Activated T-cell treated with anti-CD3 and anti-CD28 coated beads, Interleukin-2, amount 50 U/mL, for 72 hours (primary cell): ENCODE results near the gene SYNGR3. TPM values are rescaled to one million over a fixed set of nuclear protein-coding genes. Genes with fewer than 3 reads are reported as not detected.

ENCODE experiments used
- ATAC-seq, 2 donors: fragments of 150-1000 bp; cut with Tn5 transposase; replicated peaks in 1 of 2; 2 replicates each; pipeline ENCODE4 v1.10.0; 2021; ENCODE audit warnings: moderate library complexity in 2 of 2, mild to moderate bottlenecking in 1 of 2
- DNase-seq, 2 donors: peaks; one replicate each; pipeline ENCODE4 v3.0.0; 2021 to 2022; ENCODE audit warnings: mixed read lengths in 1 of 2
- H3K27ac Mint-ChIP-seq: one replicate; pipeline ENCODE4 v1.8.0; 2022; ENCODE audit warnings: mild to moderate bottlenecking, moderate library complexity, mixed read lengths
- H3K27me3 Mint-ChIP-seq: one replicate; pipeline ENCODE4 v1.8.0; 2022; ENCODE audit warnings: low read depth, mixed read lengths
- H3K36me3 Mint-ChIP-seq, 2 donors: one replicate each; pipeline ENCODE4 v1.8.0; 2022; ENCODE audit warnings: mixed read lengths in 2 of 2, mild to moderate bottlenecking in 1 of 2; ENCODE audit not compliant: insufficient read depth in 2 of 2
- H3K4me1 Mint-ChIP-seq: one replicate; pipeline ENCODE4 v1.8.0; 2022; ENCODE audit warnings: low read depth, mixed read lengths
- H3K4me3 Mint-ChIP-seq, 2 donors: one replicate each; pipeline ENCODE4 v1.8.0; 2022; ENCODE audit warnings: mild to moderate bottlenecking in 2 of 2, mixed read lengths in 2 of 2, moderate library complexity in 2 of 2
- H3K9me3 Mint-ChIP-seq, 2 donors: one replicate each; pipeline ENCODE4 v1.8.0; 2022; ENCODE audit warnings: mixed read lengths in 2 of 2
- total RNA-seq, 2 donors: library from RNA; stranded (reverse); gene quantifications; one replicate each; pipeline ENCODE4 v1.2.3, GENCODE V29; 2022

The SYNGR3 gene
- total RNA-seq, 2 donors from 2014 or later = 38.6 to 50.9 TPM

GRCh38 chr16:1998852-1999801 lies 9.4 kb downstream of the SYNGR3 start:
- DNase-seq = no peak
- no peaks in the 10 kb centered on the region for H3K9me3 Mint-ChIP-seq
- no peak overlapping the region for H3K4me3 Mint-ChIP-seq
- no peak for ATAC-seq
- H3K27ac Mint-ChIP-seq = no peak overlapping the region
- H3K36me3 Mint-ChIP-seq = peaks cover 2 to 9% of the 10 kb centered on the region in 2 donors
- H3K4me1 Mint-ChIP-seq = peaks cover 14% of the 10 kb centered on the region
- H3K27me3 Mint-ChIP-seq = no peaks in the 10 kb centered on the region

- ATAC-seq = no peak
- no peak for DNase-seq
- no peak overlapping the region for H3K27ac Mint-ChIP-seq
- no peak overlapping the region for H3K4me3 Mint-ChIP-seq
- H3K27me3 Mint-ChIP-seq = no peaks in the 10 kb centered on the region
- H3K4me1 Mint-ChIP-seq = peaks cover 14% of the 10 kb centered on the region
- peaks cover 2 to 9% of the 10 kb centered on the region in 2 donors for H3K36me3 Mint-ChIP-seq
- no peaks in the 10 kb centered on the region for H3K9me3 Mint-ChIP-seq
Measured at GRCh38 chr16:1999866-2000514, 10.2 kb downstream of the SYNGR3 start.

- no peak overlapping the region for H3K27ac Mint-ChIP-seq
- H3K27me3 Mint-ChIP-seq = no peaks in the 10 kb centered on the region
- DNase-seq = no peak
- H3K36me3 Mint-ChIP-seq = peaks cover 2 to 7% of the 10 kb centered on the region in 2 donors
- no peak overlapping the region for H3K4me3 Mint-ChIP-seq
- no peaks in the 10 kb centered on the region for H3K9me3 Mint-ChIP-seq
- ATAC-seq = no peak
- peaks cover 20% of the 10 kb centered on the region for H3K4me1 Mint-ChIP-seq
Measured at GRCh38 chr16:2001035-2001434, 11.3 kb downstream of the SYNGR3 start.

- no peaks in the 10 kb centered on the region for H3K27me3 Mint-ChIP-seq
- H3K27ac Mint-ChIP-seq = no peak overlapping the region
- no peak for DNase-seq
- H3K9me3 Mint-ChIP-seq = no peaks in the 10 kb centered on the region
- H3K4me1 Mint-ChIP-seq = peaks cover 19% of the 10 kb centered on the region
- no peak overlapping the region for H3K4me3 Mint-ChIP-seq
- H3K36me3 Mint-ChIP-seq = peaks cover 2 to 7% of the 10 kb centered on the region in 2 donors
- ATAC-seq = no peak
Measured at GRCh38 chr16:2001456-2002355, 11.9 kb downstream of the SYNGR3 start.

GRCh38 chr16:2002406-2003230 lies 12.8 kb downstream of the SYNGR3 start:
- no peaks in the 10 kb centered on the region for H3K9me3 Mint-ChIP-seq
- H3K36me3 Mint-ChIP-seq = peaks cover 2 to 9% of the 10 kb centered on the region in 2 donors
- no peak overlapping the region for H3K4me3 Mint-ChIP-seq
- DNase-seq (no peak), ATAC-seq (no peak)
- H3K4me1 Mint-ChIP-seq = peaks cover 26% of the 10 kb centered on the region
- no peaks in the 10 kb centered on the region for H3K27me3 Mint-ChIP-seq
- no peak overlapping the region for H3K27ac Mint-ChIP-seq

- H3K4me3 Mint-ChIP-seq = no peak overlapping the region
- H3K27me3 Mint-ChIP-seq = no peaks in the 10 kb centered on the region
- peaks cover 5 to 12% of the 10 kb centered on the region in 2 donors for H3K36me3 Mint-ChIP-seq
- no peak for DNase-seq
- H3K4me1 Mint-ChIP-seq = peaks cover 33% of the 10 kb centered on the region
- ATAC-seq = no peak
- H3K9me3 Mint-ChIP-seq = no peaks in the 10 kb centered on the region
- H3K27ac Mint-ChIP-seq = no peak overlapping the region
Measured at GRCh38 chr16:2003231-2003826, 13.6 kb downstream of the SYNGR3 start.

- Mint-ChIP-seq H3K4me1 (peaks cover 39% of the 10 kb centered on the region), H3K27ac (no peak overlapping the region)
Measured at GRCh38 chr16:2003827-2004641, 14.3 kb downstream of the SYNGR3 start.

GRCh38 chr16:2004795-2005517 lies 15.2 kb downstream of the SYNGR3 start:
- Mint-ChIP-seq H3K36me3 (peaks cover 7 to 13% of the 10 kb centered on the region in 2 donors), H3K9me3 (no peaks in the 10 kb centered on the region), H3K4me1 (peaks cover 39% of the 10 kb centered on the region), H3K27ac (no peak overlapping the region), H3K27me3 (no peaks in the 10 kb centered on the region), H3K4me3 (peak overlapping the region in 1 of 2 donors; percentile 15)
- DNase-seq (no peak), ATAC-seq (no peak)

More at GRCh38 chr16:2003827-2004641, 14.3 kb downstream of the SYNGR3 start:
- Mint-ChIP-seq H3K27me3 (no peaks in the 10 kb centered on the region), H3K36me3 (peaks cover 7 to 13% of the 10 kb centered on the region in 2 donors), H3K9me3 (no peaks in the 10 kb centered on the region), H3K4me3 (no peak overlapping the region)
- DNase-seq = peak; percentile 94
- ATAC-seq = peak; percentile 94 to 95

- Mint-ChIP-seq H3K36me3 (peaks cover 7 to 15% of the 10 kb centered on the region in 2 donors), H3K4me3 (peak overlapping the region in 1 of 2 donors; percentile 57), H3K9me3 (no peaks in the 10 kb centered on the region), H3K27me3 (no peaks in the 10 kb centered on the region), H3K27ac (no peak overlapping the region), H3K4me1 (peaks cover 45% of the 10 kb centered on the region)
- DNase-seq = no peak
- no peak for ATAC-seq
Measured at GRCh38 chr16:2005646-2006045, 15.9 kb downstream of the SYNGR3 start.

- Mint-ChIP-seq H3K27ac (no peak overlapping the region), H3K4me3 (peak overlapping the region; percentile 51 to 95), H3K9me3 (no peaks in the 10 kb centered on the region), H3K27me3 (no peaks in the 10 kb centered on the region), H3K4me1 (peaks cover 46% of the 10 kb centered on the region), H3K36me3 (peaks cover 7 to 12% of the 10 kb centered on the region in 2 donors)
- DNase-seq (no peak), ATAC-seq (no peak)
Measured at GRCh38 chr16:2006317-2006716, 16.5 kb downstream of the SYNGR3 start.
